Karpas-422 (cell line): Measurements from ENCODE around the gene GPR135. TPM values are rescaled to one million over a fixed set of nuclear protein-coding genes. Genes with fewer than 3 reads are reported as not detected.
A peak's percentile ranks its signal among the peaks of the same experiment; 100 is the strongest.

Experiments
- DNase-seq: peaks from one replicate; pipeline ENCODE4 v3.0.0-alpha.2; 2015
- H2AFZ ChIP-seq: fragments of 200-600 bp; sonication (generic); 2 replicates; pipeline ENCODE4 v1.6.1; 2014; ENCODE audit warnings: antibody characterized with exemption, low read length, mixed read lengths
- H3K27ac ChIP-seq: fragments of 200-600 bp; sonication (generic); 2 replicates; pipeline ENCODE4 v1.5.1; 2014; ENCODE audit warnings: mild to moderate bottlenecking, low read length, moderate library complexity
- H3K27me3 ChIP-seq: fragments of 200-600 bp; sonication (generic); 2 replicates; pipeline ENCODE4 v1.6.1; 2014; ENCODE audit warnings: low read length, mixed read lengths
- H3K36me3 ChIP-seq: fragments of 200-600 bp; sonication (generic); 2 replicates; pipeline ENCODE4 v1.6.1; 2014; ENCODE audit warnings: low read length, mixed read lengths; ENCODE audit not compliant: insufficient read depth
- H3K4me1 ChIP-seq: fragments of 200-600 bp; sonication (generic); 2 replicates; pipeline ENCODE4 v1.6.1; 2014; ENCODE audit warnings: mild to moderate bottlenecking, low read length, mixed read lengths
- H3K4me2 ChIP-seq: fragments of 200-600 bp; sonication (generic); 2 replicates; pipeline ENCODE4 v1.6.1; 2014; ENCODE audit warnings: low read length, low read depth, mild to moderate bottlenecking; ENCODE audit not compliant: poor library complexity, severe bottlenecking
- H3K4me3 ChIP-seq: fragments of 200-600 bp; sonication (generic); 2 replicates; pipeline ENCODE4 v1.5.1; 2014; ENCODE audit warnings: mild to moderate bottlenecking, antibody characterized with exemption, low read length, mixed read lengths
- H3K79me2 ChIP-seq: fragments of 200-600 bp; sonication (generic); 2 replicates; pipeline ENCODE4 v1.6.1; 2014; ENCODE audit warnings: mild to moderate bottlenecking, low read length, mixed read lengths
- H3K9ac ChIP-seq: fragments of 200-600 bp; sonication (generic); 2 replicates; pipeline ENCODE4 v1.6.0; 2014; ENCODE audit warnings: low read length
- H3K9me2 ChIP-seq: fragments of 200-600 bp; sonication (generic), shearing (Covaris generic); replicated peaks from 2 replicates; pipeline ENCODE4 v1.6.0; 2014; ENCODE audit warnings: mild to moderate bottlenecking, low read length, moderate library complexity; ENCODE audit not compliant: insufficient read depth
- H3K9me3 ChIP-seq: fragments of 300-700, 200-600 bp; sonication (generic); 2 replicates; pipeline ENCODE4 v1.6.1; 2014; ENCODE audit warnings: low read length, mixed read lengths
- H4K20me1 ChIP-seq: fragments of 200-600 bp; sonication (generic); 2 replicates; pipeline ENCODE4 v1.6.1; 2014; ENCODE audit warnings: mild to moderate bottlenecking, antibody characterized with exemption, low read length, low read depth; ENCODE audit not compliant: insufficient read depth
- total RNA-seq: library from RNA; depleted of rRNA; stranded (reverse); fragments of >200 nt; shearing (Covaris generic); gene quantifications from 2 replicates; pipeline ENCODE4 v1.2.3, GENCODE V29; 2014; ENCODE audit warnings: low replicate concordance

GPR135 gene
- total RNA-seq, 1 experiment from 2014 or later: 6.7 TPM

GRCh38 chr14:59427653-59428580 is 37.3 kb downstream of the GPR135 start:
- no peaks in the 10 kb centered on the region for H3K36me3 ChIP-seq
- no peak overlapping the region for H2AFZ ChIP-seq
- H3K4me2 ChIP-seq: no peak overlapping the region
- DNase-seq: no peak
- no peak overlapping the region for H3K4me3 ChIP-seq
- H3K9me3 ChIP-seq: no peaks in the 10 kb centered on the region
- H3K27me3 ChIP-seq: no peaks in the 10 kb centered on the region
- H3K9me2 ChIP-seq: no peaks in the 10 kb centered on the region
- H3K4me1 ChIP-seq: peaks cover 18% of the 10 kb centered on the region
- H3K9ac ChIP-seq: no peak overlapping the region
- H3K79me2 ChIP-seq: no peaks in the 10 kb centered on the region
- no peak overlapping the region for H3K27ac ChIP-seq
- H4K20me1 ChIP-seq: no peaks in the 10 kb centered on the region

- Histone ChIP-seq H3K9ac (no peak overlapping the region), H3K9me2 (no peaks in the 10 kb centered on the region), H3K27ac (no peak overlapping the region), H3K4me3 (no peak overlapping the region), H3K79me2 (no peaks in the 10 kb centered on the region), H4K20me1 (no peaks in the 10 kb centered on the region), H3K4me2 (no peak overlapping the region), H3K27me3 (no peaks in the 10 kb centered on the region), H3K36me3 (no peaks in the 10 kb centered on the region), H3K4me1 (peaks cover 32% of the 10 kb centered on the region), H2AFZ (no peak overlapping the region), H3K9me3 (no peaks in the 10 kb centered on the region)
- DNase-seq: no peak
Measured at GRCh38 chr14:59425322-59425935, 39.8 kb downstream of the GPR135 start.

- H3K4me2 ChIP-seq: no peak overlapping the region
- no peak for DNase-seq
- no peak overlapping the region for H3K27ac ChIP-seq
- no peaks in the 10 kb centered on the region for H3K9me3 ChIP-seq
- H4K20me1 ChIP-seq: no peaks in the 10 kb centered on the region
- no peak overlapping the region for H3K4me3 ChIP-seq
- H3K9ac ChIP-seq: no peak overlapping the region
- H3K4me1 ChIP-seq: peaks cover 25% of the 10 kb centered on the region
- H3K79me2 ChIP-seq: no peaks in the 10 kb centered on the region
- no peak overlapping the region for H2AFZ ChIP-seq
- no peaks in the 10 kb centered on the region for H3K9me2 ChIP-seq
- no peaks in the 10 kb centered on the region for H3K27me3 ChIP-seq
- H3K36me3 ChIP-seq: no peaks in the 10 kb centered on the region
Measured at GRCh38 chr14:59424341-59425071, 40.7 kb downstream of the GPR135 start.

GRCh38 chr14:59422069-59422881 is 42.9 kb downstream of the GPR135 start:
- H4K20me1 ChIP-seq: no peaks in the 10 kb centered on the region
- H3K9me2 ChIP-seq: no peaks in the 10 kb centered on the region
- peak; percentile 65 for DNase-seq
- H3K9me3 ChIP-seq: no peaks in the 10 kb centered on the region
- peak overlapping the region; percentile 43 for H3K4me2 ChIP-seq
- H2AFZ ChIP-seq: peak overlapping the region; percentile 47; the same call in 1 of the 2 replicates
- H3K4me1 ChIP-seq: peaks cover 19% of the 10 kb centered on the region
- H3K27ac ChIP-seq: no peak overlapping the region
- H3K27me3 ChIP-seq: no peaks in the 10 kb centered on the region
- H3K4me3 ChIP-seq: no peak overlapping the region
- H3K79me2 ChIP-seq: no peaks in the 10 kb centered on the region
- H3K36me3 ChIP-seq: no peaks in the 10 kb centered on the region
- peak overlapping the region; percentile 2; the same call in 1 of the 2 replicates for H3K9ac ChIP-seq

- Histone ChIP-seq H3K27me3 (no peaks in the 10 kb centered on the region), H3K79me2 (no peaks in the 10 kb centered on the region), H3K27ac (no peak overlapping the region), H3K9me3 (no peaks in the 10 kb centered on the region), H3K4me1 (peaks cover 17% of the 10 kb centered on the region), H2AFZ (no peak overlapping the region), H4K20me1 (no peaks in the 10 kb centered on the region), H3K36me3 (no peaks in the 10 kb centered on the region), H3K4me3 (no peak overlapping the region), H3K9me2 (no peaks in the 10 kb centered on the region), H3K4me2 (no peak overlapping the region), H3K9ac (no peak overlapping the region)
- no peak for DNase-seq
Measured at GRCh38 chr14:59419303-59419702, 45.9 kb downstream of the GPR135 start.

- no peak for DNase-seq
- H3K9ac ChIP-seq: no peak overlapping the region
- no peak overlapping the region for H2AFZ ChIP-seq
- no peak overlapping the region for H3K4me3 ChIP-seq
- H3K36me3 ChIP-seq: no peaks in the 10 kb centered on the region
- no peaks in the 10 kb centered on the region for H3K79me2 ChIP-seq
- H4K20me1 ChIP-seq: no peaks in the 10 kb centered on the region
- H3K9me3 ChIP-seq: no peaks in the 10 kb centered on the region
- no peak overlapping the region for H3K4me2 ChIP-seq
- H3K27ac ChIP-seq: no peak overlapping the region
- H3K27me3 ChIP-seq: no peaks in the 10 kb centered on the region
- peaks cover 8% of the 10 kb centered on the region for H3K4me1 ChIP-seq
- H3K9me2 ChIP-seq: no peaks in the 10 kb centered on the region
Measured at GRCh38 chr14:59417311-59417710, 47.9 kb downstream of the GPR135 start.

GRCh38 chr14:59415836-59416602 is 49.2 kb downstream of the GPR135 start:
- Histone ChIP-seq H3K4me2 (no peak overlapping the region), H3K27ac (no peak overlapping the region), H3K9me3 (no peaks in the 10 kb centered on the region), H3K27me3 (no peaks in the 10 kb centered on the region), H4K20me1 (no peaks in the 10 kb centered on the region), H3K36me3 (no peaks in the 10 kb centered on the region), H2AFZ (no peak overlapping the region), H3K9me2 (no peaks in the 10 kb centered on the region), H3K79me2 (no peaks in the 10 kb centered on the region), H3K4me1 (no peaks in the 10 kb centered on the region), H3K4me3 (no peak overlapping the region), H3K9ac (no peak overlapping the region)
- DNase-seq: no peak
